Omental fat pad (tissue), 4 donors: ENCODE measurements around the gene CA4. TPM values are rescaled to one million over a fixed set of nuclear protein-coding genes. Genes with fewer than 3 reads are reported as not detected.

Experiments used
- ATAC-seq: fragments of 150-250 bp; one replicate; pipeline ENCODE4 v1.9.1; 2016; ENCODE audit warnings: mild to moderate bottlenecking, moderate library complexity; ENCODE audit not compliant: low FRiP score
- DNase-seq: peaks from one replicate; pipeline ENCODE4 v3.0.0-alpha.2; 2019; ENCODE audit warnings: low spot score
- total RNA-seq, 4 donors: library from RNA; depleted of rRNA; stranded (reverse); fragments of >200 nt; gene quantifications; one replicate each; pipeline ENCODE4 v1.1.0, GENCODE V29; 2016
- TF ChIP-seq, protein P1 (sequence below), 3 donors: fragments of 450-650 bp; IDR thresholded peaks; one replicate each; pipeline ENCODE4 v1.5.1; 2016 to 2017; ENCODE audit warnings: antibody characterized with exemption in 3 of 3, mild to moderate bottlenecking in 3 of 3, moderate library complexity in 2 of 3

The CA4 gene
- total RNA-seq, 4 donors from 2014 or later = 9.1 to 168 (median 56.6) TPM

- no peak for DNase-seq
- TF ChIP-seq, protein P1, sequence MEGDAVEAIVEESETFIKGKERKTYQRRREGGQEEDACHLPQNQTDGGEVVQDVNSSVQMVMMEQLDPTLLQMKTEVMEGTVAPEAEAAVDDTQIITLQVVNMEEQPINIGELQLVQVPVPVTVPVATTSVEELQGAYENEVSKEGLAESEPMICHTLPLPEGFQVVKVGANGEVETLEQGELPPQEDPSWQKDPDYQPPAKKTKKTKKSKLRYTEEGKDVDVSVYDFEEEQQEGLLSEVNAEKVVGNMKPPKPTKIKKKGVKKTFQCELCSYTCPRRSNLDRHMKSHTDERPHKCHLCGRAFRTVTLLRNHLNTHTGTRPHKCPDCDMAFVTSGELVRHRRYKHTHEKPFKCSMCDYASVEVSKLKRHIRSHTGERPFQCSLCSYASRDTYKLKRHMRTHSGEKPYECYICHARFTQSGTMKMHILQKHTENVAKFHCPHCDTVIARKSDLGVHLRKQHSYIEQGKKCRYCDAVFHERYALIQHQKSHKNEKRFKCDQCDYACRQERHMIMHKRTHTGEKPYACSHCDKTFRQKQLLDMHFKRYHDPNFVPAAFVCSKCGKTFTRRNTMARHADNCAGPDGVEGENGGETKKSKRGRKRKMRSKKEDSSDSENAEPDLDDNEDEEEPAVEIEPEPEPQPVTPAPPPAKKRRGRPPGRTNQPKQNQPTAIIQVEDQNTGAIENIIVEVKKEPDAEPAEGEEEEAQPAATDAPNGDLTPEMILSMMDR (IDR thresholded peaks at IDR 0.05) = no peak
- no peak for ATAC-seq
These were observed 12.0 kb upstream of the CA4 start for GRCh38 chr17:60137731-60138130.

DNA sequence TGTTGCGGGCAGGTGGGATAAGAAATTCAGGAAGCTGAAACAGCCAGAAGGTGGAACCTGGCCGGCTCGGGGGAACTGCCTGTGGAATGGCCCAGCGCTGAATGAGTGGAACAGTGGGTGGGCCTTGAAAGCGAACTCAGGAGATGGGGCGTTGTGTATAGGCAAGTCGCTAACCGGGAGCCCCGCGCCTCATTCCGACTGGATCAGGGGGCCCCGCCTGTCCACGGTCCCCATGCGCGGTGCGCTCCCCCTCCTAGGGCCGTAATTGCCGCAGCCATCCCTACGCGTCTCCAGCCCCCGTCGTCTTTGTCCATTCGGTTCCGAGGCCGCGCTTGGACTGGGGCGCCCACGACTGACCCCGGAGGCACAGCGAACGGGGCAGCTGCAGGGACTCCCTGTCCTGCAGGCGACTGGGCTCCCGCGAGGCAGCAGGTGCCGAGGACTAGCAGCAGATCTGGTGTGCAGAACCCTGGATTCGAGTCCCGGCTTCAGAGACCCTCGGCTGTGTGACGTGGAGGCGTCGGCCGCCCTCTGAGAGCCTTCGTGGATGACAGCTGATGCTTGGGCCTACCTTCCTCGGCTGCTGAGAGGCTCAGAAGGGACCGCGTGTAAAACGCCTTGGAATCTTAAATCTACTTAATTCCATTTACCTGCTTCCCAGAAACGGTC is 10.9 kb upstream of the CA4 start:
- ATAC-seq (no peak), DNase-seq (no peak)
- TF ChIP-seq, protein P1 (IDR thresholded peaks at IDR 0.05) = no peak

DNA sequence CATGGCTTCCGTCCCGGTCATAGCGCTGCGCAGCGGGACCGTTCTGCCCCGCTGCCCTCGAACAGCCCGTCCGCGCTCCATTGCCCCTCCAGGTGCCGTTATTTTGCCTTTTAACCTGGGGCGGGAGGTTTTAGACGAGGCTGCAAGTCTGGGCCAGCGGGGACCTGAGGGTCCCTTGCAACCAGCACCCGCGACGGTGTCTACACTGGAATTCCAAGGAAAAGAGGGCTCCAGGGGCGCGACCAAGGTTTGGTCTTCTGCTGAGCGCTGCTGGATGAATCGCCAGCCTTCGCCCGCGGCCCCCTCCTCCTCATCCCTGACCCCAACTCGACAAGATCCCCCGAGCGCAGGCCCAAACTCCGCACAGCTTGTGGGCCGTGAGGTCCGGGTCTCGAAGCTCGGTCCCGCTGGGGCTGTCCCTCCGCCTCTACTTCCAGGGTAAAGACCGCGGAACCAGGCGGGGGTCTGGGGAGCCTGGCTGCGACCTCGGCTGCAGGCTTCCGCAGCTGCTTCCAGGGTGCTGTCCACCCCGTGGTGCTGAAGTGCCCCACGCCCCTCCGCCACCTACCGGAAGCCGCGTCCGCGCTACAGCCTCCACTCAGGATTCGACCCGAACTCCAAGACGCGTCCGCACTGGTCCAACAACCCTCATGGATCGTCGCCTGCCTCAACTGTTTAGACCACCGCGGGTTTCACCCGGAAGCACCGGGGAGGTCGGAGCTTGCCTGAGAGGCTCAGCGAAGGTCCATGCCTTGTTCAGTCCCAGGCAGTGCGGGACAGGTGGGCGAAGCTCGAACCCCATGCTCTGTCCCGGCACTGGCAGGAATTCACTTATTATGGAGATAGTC is 10.1 kb upstream of the CA4 start:
- DNase-seq = peak; percentile 62
- ATAC-seq = peak; percentile 25
- TF ChIP-seq, protein P1 (IDR thresholded peaks at IDR 0.05) = no peak

- DNase-seq (no peak), ATAC-seq (no peak)
- TF ChIP-seq, protein P1 (IDR thresholded peaks at IDR 0.05) = no peak
These were observed 8.4 kb upstream of the CA4 start for GRCh38 chr17:60141111-60142018.

DNA sequence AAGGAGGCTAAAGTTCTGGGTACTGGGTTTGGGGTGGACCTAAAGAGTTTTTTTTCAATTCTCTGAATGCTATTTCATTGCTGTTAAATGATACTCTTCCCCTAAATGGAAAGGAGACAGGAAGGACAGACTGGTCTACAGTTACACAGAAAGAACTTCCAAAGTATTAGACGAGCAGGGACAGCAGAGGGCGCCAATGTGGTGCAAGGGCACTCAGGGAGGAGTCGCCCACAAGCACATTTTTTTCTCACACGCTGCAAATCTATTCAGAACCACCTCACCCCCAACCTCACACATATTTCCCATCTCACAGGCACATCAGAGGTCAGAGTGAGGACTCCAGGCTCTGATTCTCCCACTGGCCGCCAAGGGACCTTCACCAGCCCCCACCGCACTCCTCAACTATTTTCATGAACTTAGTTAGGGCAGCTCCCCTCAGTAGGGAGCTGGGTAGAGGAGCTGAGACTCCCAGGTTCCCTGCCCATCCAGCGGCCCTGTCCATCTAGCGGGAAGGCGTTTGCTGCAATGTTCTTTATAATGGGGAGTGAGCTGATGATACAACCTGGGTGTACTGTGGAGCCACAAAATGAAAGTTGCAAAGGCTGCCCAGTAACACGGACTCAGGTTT is 6.8 kb upstream of the CA4 start:
- peak; percentile 64 for ATAC-seq
- DNase-seq = peak; percentile 91
- TF ChIP-seq, protein P1 (IDR thresholded peaks at IDR 0.05) = no peak
